PC-9 (cell line): ENCODE measurements around the gene DRD2.

Experiments used
- EZH2 ChIP-seq: fragments of 200-600 bp; sonication (generic); IDR thresholded peaks from 2 replicates; pipeline ENCODE4 v1.8.0; 2017; ENCODE audit warnings: antibody characterized with exemption, low read depth
- TF ChIP-seq, protein P1 (sequence below): fragments of 200-600 bp; sonication (generic); conservative IDR thresholded peaks from 2 replicates; pipeline ENCODE4 v1.6.1; 2017; ENCODE audit warnings: mixed run types, antibody characterized with exemption, mild to moderate bottlenecking, moderate library complexity

DNA sequence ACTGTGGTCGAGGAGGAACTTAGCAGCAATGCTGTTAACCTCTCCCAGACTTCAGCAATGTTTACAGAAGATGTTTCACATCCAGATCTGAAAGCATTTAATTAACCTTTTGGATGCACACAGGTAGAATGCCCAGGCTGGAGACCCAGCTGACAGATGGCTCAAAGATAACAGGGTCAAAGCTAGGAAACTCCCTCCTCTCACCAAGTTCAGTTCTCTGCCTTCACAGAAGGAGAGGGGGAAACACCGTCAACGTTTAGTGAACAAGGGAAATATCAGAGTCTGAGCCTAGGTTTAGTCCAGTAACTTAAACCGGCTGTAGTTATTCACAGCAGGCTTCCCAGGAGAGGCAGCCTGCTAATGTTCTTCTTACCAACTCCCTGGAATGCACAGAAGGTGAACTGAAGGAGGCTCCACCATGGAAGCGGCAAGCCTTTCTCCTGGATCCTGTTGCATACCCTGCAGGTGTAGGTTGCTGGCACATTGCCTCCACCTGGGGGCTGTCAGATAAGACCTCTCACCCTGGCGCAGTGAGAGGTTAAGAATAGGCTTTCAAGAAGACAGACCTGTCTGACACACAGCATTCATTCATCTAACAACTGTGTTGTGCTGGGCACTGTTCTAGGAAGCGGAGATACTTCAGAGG, 111.1 kb downstream of the DRD2 start:
- TF ChIP-seq, protein P1, sequence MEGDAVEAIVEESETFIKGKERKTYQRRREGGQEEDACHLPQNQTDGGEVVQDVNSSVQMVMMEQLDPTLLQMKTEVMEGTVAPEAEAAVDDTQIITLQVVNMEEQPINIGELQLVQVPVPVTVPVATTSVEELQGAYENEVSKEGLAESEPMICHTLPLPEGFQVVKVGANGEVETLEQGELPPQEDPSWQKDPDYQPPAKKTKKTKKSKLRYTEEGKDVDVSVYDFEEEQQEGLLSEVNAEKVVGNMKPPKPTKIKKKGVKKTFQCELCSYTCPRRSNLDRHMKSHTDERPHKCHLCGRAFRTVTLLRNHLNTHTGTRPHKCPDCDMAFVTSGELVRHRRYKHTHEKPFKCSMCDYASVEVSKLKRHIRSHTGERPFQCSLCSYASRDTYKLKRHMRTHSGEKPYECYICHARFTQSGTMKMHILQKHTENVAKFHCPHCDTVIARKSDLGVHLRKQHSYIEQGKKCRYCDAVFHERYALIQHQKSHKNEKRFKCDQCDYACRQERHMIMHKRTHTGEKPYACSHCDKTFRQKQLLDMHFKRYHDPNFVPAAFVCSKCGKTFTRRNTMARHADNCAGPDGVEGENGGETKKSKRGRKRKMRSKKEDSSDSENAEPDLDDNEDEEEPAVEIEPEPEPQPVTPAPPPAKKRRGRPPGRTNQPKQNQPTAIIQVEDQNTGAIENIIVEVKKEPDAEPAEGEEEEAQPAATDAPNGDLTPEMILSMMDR: no peak
- TF ChIP-seq EZH2: no peak
